IPS DF 19.7 (cell line): ENCODE measurements around the gene RALGPS1.

Experiments used
- DNase-seq: peaks from one replicate; pipeline ENCODE4 v3.0.0-alpha.2; 2013; ENCODE audit warnings: low read depth, low spot score

RALGPS1 gene

DNA sequence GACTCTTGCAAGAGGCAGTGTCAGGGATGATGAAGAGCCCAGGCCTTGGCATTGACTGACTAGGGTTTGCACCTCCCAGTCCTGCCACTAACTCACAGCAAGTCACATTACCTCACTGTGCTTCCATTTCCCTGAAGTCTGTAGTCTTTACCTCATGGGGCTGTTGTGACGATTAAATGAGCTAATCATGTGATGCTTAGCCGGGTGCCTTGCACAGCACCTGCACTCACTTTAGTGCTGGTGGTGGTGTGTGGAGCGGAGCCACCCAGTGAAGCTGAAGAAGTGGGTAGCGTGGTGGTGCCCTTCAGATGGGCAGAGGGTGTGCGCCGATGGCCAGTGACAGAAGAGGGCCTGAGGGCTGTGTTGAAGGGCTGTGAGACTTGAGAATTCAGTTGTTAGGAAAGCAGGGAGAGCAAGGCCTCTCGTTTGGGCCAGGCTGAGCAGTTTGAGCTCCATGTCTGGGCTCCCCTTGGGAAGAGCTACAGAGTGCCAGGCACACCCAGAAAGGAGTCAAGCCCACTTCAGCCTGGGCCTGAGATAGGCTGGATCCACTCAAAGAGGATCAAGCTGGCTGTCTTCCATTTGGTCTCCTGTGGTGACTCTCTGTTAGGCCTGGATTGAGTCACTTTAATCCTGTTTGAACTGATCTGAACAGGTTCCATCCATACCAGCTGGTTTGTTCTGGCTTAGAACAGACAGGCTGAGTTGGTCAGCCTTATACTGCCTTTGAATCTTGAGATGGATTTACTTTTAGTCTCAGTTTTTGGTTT is 42.5 kb downstream of the RALGPS1 start:
- DNase-seq = no peak

DNA sequence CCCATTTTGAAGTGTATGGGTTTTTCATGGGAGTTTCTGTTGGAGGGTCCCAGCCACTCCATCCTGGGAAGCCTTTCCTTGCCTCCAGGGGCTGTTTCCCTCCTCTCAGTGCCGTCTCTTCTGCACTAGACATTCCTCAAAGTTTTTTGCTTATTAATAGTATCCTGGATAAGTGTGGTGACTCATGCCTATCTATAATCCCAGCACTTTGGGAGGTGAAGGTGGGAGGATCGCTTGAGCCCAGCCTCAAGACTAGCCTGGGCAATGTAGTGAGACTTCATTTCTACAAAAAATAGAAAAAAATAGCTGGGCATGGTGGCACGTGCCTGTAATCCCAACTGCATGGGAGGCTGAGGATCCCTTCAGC is 43.1 kb downstream of the RALGPS1 start:
- no peak for DNase-seq

DNA sequence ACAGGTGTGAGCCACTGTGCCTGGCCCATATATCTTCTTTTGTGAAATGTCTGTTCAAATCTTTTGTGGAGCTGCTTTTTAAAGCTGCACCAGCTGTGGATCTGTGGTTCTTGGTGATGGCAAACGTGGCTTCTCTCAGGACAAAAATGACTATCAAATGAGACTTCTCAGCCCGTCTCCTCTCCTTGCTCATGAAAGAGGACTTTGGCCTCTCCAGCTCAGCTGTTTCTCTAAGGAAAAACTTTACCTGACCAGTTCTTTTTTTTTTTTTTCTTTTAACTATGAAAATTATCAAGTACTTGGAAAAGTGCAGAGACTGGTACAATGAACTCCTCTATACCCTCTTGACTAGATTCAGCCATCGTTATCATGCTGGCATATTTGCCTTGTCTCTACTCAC is 44.8 kb downstream of the RALGPS1 start:
- DNase-seq = no peak

GRCh38 chr9:126959917-126960316 is 45.3 kb downstream of the RALGPS1 start:
- DNase-seq = no peak

- DNase-seq = no peak
Measured at GRCh38 chr9:126962336-126962735, 47.8 kb downstream of the RALGPS1 start.

GRCh38 chr9:126965077-126965476 is 50.5 kb downstream of the RALGPS1 start:
- no peak for DNase-seq

DNA sequence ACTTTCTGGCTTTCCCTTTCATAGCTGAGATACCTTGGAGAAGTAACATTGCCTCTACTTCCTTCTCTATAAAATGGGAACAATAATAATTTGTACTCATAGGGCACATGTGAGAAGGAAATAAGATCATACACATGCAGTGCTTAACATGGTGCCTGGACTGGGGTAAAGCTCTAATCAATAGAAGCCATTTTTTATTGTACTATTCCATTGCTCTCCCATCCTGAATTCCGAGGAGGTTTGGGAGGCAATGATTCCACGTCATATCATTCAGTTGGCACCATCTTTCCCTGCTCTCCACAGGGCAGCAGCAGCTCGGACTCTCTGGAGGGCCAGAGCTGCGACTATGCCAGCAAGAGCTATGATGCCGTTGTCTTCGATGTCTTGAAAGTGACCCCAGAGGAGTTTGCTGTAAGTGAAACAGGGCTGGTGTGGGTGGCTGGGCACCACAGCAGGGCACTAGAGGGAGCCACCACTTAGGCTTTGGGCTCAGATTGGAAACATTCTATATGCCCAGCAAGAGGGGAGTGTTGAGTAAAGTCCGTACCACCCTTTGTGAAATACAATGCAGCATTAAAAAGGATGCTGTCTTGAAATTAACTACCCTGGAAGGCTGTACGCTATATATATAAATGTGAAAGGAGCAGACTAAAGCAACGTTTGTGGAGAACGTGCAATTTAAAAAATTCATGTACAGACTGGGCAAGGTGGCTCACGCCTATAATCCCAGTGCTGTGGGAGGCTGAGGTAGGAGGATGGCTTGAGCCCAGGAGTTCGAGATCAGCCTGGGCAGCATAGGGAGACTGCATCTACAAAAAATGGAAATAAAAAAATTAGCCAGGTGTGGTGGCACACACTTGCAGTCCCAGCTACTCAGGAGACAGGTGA is 51.2 kb downstream of the RALGPS1 start:
- DNase-seq = no peak

DNA sequence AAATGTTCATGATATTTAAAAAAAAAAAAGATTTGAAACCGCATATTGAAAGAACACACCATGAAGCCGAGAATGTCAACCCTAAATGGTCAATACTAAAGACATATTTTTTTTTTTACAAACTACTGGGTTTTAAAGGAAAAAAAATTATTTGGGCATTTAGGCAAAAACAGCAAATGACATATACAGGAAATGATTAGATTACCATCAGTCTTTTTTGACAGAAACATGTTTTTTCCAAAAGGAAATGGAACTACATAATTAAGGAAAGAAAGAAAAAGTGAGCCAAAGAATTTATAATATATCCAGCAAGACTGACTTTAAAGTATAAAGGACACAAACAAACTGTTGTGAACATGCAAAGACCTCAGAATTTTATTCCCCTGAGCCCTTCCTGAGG is 56.7 kb downstream of the RALGPS1 start:
- no peak for DNase-seq

- DNase-seq = no peak
Measured at GRCh38 chr9:126973651-126974529, 59.3 kb downstream of the RALGPS1 start.

GRCh38 chr9:126974594-126974993 is 60.0 kb downstream of the RALGPS1 start:
- no peak for DNase-seq

- no peak for DNase-seq
Measured at GRCh38 chr9:126975327-126976220, 61.0 kb downstream of the RALGPS1 start.

GRCh38 chr9:126979461-126979860 is 64.9 kb downstream of the RALGPS1 start:
- DNase-seq = no peak

DNA sequence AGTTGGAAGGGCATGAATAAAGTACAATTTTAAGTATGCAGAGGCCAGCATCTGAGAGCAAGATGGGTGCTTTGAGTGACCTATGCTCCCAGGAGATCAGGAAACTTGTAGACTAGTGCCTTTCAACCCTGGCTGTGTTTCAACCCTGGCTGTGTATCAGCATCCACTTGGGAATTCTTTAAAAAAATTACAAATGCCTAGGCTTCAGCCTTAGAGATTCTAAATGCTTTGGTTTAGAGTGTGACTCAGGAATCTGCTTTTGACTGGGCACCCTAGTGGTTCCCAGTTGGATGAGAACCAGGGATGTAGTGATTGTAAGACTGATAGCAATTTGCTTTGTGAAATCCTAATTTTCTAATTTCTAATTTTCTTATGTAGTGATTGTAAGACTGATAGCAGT is 65.6 kb downstream of the RALGPS1 start:
- no peak for DNase-seq

- no peak for DNase-seq
Measured at GRCh38 chr9:126981218-126981617, 66.6 kb downstream of the RALGPS1 start.

DNA sequence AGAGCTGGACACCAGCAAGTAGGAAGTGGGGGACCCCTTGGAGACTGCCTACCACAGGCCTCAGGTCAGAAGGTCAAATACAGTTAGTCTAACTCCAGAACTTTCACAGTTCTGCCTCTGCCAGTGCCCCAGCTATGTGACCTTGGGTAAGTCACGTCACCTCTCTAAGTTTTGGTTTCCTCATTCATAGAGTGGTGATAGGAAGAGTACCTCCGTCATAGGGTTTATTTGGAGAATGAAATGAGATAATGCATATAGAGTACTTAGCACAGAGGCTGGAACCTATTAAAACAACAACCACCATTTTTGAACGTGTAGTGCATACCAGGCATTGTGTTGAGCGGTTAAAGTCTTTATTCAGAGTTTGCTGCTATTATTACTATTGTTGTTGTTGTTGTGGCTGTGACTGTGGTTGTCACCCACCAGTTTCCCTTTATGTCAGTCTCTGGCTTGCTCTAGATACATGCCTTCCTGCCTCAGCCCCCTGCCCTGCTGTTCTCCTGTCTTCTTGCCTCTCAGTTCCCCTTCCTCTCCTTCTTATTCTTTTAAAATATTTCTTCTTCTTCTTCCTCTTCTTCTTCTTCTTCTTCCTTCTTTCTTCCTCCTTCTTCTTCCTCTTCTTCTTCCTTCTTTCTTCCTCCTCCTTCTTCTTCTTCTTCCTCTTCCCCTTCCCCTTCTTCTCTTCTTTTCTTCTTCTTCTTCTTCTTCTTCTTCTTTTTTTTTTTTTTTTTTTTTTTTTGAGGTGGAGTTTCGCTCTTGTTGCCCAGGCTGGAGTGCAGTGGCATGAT is 67.8 kb downstream of the RALGPS1 start:
- DNase-seq = no peak

DNA sequence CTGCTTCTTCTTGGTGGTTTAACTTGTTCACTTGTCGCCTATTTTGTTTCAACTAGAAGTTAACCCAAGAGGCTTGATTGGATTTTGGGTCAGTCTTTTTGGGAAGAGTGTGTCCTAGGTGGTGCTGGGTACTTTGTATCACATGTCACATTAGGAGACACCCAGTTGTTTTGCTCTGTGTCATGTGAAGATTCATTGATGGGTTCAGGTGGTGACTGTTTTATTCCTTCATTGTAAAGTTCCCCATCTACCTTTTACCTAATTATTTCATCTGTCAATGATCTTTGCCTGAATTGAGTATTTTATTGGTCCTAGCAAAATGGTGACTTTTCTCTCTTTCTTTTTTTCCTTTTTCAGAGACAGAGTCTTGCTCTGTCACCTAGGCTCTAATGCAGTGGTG is 69.2 kb downstream of the RALGPS1 start:
- no peak for DNase-seq

GRCh38 chr9:126984969-126985368 is 70.4 kb downstream of the RALGPS1 start:
- no peak for DNase-seq

DNA sequence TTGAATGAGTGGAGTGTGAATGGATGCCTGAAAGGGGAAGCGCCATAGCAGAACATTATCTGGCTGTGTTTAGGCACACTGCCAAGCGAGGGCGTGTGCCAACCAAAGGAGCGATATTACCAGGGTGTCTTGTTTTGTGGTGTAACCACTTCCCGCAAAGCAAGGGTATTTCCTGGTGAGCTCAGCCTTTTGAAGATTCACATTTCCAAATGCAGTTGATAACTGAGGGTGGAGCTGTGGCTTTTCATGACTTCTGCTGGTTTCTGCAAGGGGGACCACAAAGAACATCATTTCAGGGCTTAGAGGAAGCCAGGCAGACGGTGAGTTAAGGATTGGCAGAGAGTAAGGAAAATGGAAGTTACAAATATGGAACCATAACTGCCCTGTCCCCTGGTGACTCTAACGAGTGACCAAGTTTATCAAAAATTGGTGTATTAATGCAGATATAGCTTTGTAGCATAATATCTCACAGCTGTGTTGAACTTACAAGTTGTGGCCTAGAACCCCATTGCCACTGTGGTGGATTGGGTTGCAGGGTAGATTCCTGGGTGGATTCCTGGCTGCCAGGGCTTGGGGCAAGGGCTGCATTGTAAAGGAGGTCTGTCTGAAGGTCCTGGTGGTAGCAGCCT is 71.4 kb downstream of the RALGPS1 start:
- no peak for DNase-seq

DNA sequence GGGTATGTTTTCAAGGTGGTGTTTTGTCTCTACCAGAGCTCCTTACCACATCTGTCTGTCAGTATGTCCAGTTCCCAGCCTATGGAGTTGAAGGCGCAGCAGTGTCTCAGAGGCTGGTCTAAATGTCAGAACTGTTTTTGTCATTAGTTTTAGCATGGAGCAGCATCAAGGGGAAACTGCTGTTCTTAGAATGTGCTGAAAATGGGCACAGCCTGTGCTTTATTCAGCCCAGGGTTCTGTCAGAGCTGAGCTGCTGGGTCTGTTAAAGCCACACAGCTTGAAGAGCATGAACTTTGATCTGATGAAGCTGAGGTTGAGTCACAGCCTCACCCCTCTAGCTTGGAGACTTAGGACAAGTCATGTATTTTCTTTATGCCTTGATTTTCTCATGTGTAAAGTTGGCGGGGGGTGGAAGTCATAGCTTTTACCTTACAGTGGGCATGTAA is 71.9 kb downstream of the RALGPS1 start:
- DNase-seq = no peak

- DNase-seq = no peak
Measured at GRCh38 chr9:126988857-126989256, 74.3 kb downstream of the RALGPS1 start.
